Smooth muscle cell (in vitro differentiated cells): Measurements from ENCODE around the gene MSTN. TPM values are rescaled to one million over a fixed set of nuclear protein-coding genes. Genes with fewer than 3 reads are reported as not detected.

ENCODE experiments used
- DNase-seq: peaks from one replicate; lab custom pipeline; 2025; ENCODE audit not compliant: unreplicated experiment; lab: John Stamatoyannopoulos, UW
- H2AFZ ChIP-seq: fragments of 200-600 bp; sonication (generic); 2 replicates; pipeline ENCODE4 v1.6.0; 2016; ENCODE audit warnings: antibody characterized with exemption, low read depth, mild to moderate bottlenecking
- H3F3A ChIP-seq: fragments of 200-600 bp; sonication (generic); 2 replicates; pipeline ENCODE4 v1.6.0; 2017; ENCODE audit warnings: antibody characterized with exemption, low read depth
- H3K27ac ChIP-seq: fragments of 200-600 bp; sonication (generic); 2 replicates; pipeline ENCODE4 v1.5.1; 2016; ENCODE audit warnings: low read depth, mild to moderate bottlenecking
- H3K27me3 ChIP-seq: fragments of 200-600 bp; sonication (generic); 2 replicates; pipeline ENCODE4 v1.6.1; 2016; ENCODE audit warnings: low read depth, mild to moderate bottlenecking
- H3K36me3 ChIP-seq: fragments of 200-600 bp; sonication (generic); 2 replicates; pipeline ENCODE4 v1.5.1; 2016; ENCODE audit warnings: low read depth
- H3K4me1 ChIP-seq: fragments of 200-600 bp; sonication (generic); 2 replicates; pipeline ENCODE4 v1.5.1; 2016; ENCODE audit warnings: low read depth
- H3K4me2 ChIP-seq: fragments of 200-600 bp; sonication (generic); 2 replicates; pipeline ENCODE4 v1.6.0; 2016; ENCODE audit warnings: mild to moderate bottlenecking
- H3K4me3 ChIP-seq: fragments of 200-600 bp; sonication (generic); 2 replicates; pipeline ENCODE4 v1.5.1; 2016; ENCODE audit warnings: mild to moderate bottlenecking
- H3K79me2 ChIP-seq: fragments of 200-600 bp; sonication (generic); 2 replicates; pipeline ENCODE4 v1.6.0; 2016; ENCODE audit warnings: low read depth, mild to moderate bottlenecking
- H3K9ac ChIP-seq: fragments of 200-600 bp; sonication (generic); 2 replicates; pipeline ENCODE4 v1.6.0; 2016; ENCODE audit warnings: low read depth
- H3K9me3 ChIP-seq: fragments of 200-600 bp; sonication (generic); replicated peaks from 2 replicates; pipeline ENCODE4 v1.5.1; 2016; ENCODE audit warnings: low read depth
- H4K20me1 ChIP-seq: fragments of 200-600 bp; sonication (generic); 2 replicates; pipeline ENCODE4 v1.6.0; 2016; ENCODE audit warnings: low read depth
- WGBS: methylation state at CpG from one replicate; pipeline ENCODE4 v1.1.7; 2016; ENCODE audit warnings: low lambda C conversion rate; 5-methylcytosine and 5-hydroxymethylcytosine counted together
- polyA plus RNA-seq: library from polyadenylated mRNA; unstranded; fragments of >200 nt; fragmentation: Nextera tagmentation; extraction: Ambion mirVana; gene quantifications from 2 replicates; pipeline ENCODE4 v1.2.1, GENCODE V29; 2016
- total RNA-seq: library from RNA; depleted of rRNA; stranded (reverse); fragments of >200 nt; gene quantifications from 2 replicates; pipeline ENCODE4 v1.2.3, GENCODE V29; 2014
- TF ChIP-seq, protein P1 (sequence below): fragments of 200-600 bp; sonication (generic); IDR thresholded peaks from 2 replicates; pipeline ENCODE4 v1.5.1; 2017; ENCODE audit warnings: borderline replicate concordance, mild to moderate bottlenecking, antibody characterized with exemption; ENCODE audit not compliant: insufficient read depth, poor library complexity, severe bottlenecking

The MSTN gene
- total and polyA plus RNA-seq, 2 experiments from 2014 or later, result 0.09 TPM; not detected in 1

DNA sequence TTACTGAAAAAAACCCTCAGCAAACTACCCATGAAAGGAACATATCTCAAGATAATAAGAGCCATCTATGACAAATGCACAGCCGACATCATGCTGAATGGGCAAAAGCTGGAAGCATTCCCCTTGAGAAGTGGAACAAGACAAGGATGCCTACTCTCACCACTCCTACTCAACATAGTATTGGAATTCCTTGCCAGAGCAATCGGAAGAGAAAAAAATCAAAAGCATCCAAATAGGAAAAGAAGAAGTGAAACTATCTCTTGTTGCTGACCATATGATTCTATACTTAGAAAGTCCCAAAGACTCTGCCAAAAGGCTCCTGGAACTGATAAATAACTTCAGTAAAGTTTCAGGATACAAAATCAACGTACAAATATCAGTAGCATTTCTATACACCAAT is 40.6 kb upstream of the MSTN start:
- no peak overlapping the region for H3K4me3 ChIP-seq
- H3K79me2 ChIP-seq, result no peaks in the 10 kb centered on the region
- no peaks in the 10 kb centered on the region for H3K27me3 ChIP-seq
- no peaks in the 10 kb centered on the region for H3F3A ChIP-seq
- no peaks in the 10 kb centered on the region for H4K20me1 ChIP-seq
- TF ChIP-seq, protein P1, sequence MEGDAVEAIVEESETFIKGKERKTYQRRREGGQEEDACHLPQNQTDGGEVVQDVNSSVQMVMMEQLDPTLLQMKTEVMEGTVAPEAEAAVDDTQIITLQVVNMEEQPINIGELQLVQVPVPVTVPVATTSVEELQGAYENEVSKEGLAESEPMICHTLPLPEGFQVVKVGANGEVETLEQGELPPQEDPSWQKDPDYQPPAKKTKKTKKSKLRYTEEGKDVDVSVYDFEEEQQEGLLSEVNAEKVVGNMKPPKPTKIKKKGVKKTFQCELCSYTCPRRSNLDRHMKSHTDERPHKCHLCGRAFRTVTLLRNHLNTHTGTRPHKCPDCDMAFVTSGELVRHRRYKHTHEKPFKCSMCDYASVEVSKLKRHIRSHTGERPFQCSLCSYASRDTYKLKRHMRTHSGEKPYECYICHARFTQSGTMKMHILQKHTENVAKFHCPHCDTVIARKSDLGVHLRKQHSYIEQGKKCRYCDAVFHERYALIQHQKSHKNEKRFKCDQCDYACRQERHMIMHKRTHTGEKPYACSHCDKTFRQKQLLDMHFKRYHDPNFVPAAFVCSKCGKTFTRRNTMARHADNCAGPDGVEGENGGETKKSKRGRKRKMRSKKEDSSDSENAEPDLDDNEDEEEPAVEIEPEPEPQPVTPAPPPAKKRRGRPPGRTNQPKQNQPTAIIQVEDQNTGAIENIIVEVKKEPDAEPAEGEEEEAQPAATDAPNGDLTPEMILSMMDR, result no peak
- peaks cover 10% of the 10 kb centered on the region for H3K4me1 ChIP-seq
- 68% methylated on average over 3 of the region's 3 CpGs for WGBS
- no peaks in the 10 kb centered on the region for H3K9me3 ChIP-seq
- no peak for DNase-seq
- no peaks in the 10 kb centered on the region for H3K36me3 ChIP-seq
- H3K4me2 ChIP-seq, result no peak overlapping the region
- no peak overlapping the region for H2AFZ ChIP-seq
- H3K9ac ChIP-seq, result no peak overlapping the region
- H3K27ac ChIP-seq, result no peak overlapping the region

DNA sequence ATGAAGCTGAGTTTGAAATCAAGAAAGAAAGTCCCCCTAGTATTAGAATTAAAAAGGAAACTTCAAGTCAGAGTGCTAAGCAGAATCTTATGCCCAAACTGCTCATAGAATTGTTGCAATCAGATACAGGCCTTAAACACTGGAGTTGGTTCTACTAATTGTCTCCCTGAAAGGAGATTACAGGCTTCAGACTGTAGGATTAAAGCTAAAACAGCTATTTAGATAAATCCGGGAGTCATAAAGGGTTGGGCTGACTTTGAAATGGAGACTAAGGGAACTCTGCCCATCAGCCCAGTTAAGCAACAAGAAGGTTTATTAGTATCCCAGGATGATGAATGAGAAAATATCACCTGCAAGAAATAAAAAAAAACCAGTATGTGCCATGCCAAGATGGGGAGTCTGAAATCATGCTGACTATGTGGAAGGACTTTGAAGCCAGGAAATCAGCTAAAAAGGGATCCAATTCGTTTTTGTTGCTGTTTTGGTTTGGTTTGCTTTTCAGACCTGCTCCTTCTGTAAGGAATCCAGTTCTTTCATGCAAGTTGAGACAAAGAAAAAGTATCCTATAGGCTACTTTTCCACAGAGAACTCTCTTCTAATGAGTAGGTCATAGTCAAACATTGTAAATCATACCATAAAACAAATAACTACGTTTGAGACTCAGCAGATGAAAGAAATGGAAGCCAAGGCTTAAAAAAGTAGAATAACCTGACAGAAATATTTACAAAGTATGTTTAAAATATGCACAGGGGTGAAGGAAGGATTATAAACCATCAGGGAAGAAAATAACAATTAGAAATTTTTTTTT is 37.6 kb upstream of the MSTN start:
- Histone ChIP-seq H2AFZ (no peak overlapping the region), H3K9ac (no peak overlapping the region), H3K36me3 (no peaks in the 10 kb centered on the region), H3K9me3 (no peaks in the 10 kb centered on the region), H4K20me1 (no peaks in the 10 kb centered on the region), H3K4me2 (no peak overlapping the region), H3F3A (no peaks in the 10 kb centered on the region), H3K79me2 (no peaks in the 10 kb centered on the region), H3K4me1 (peaks cover 10% of the 10 kb centered on the region), H3K27me3 (no peaks in the 10 kb centered on the region), H3K27ac (no peak overlapping the region), H3K4me3 (no peak overlapping the region)
- WGBS, result 41% methylated on average over 3 of the region's 3 CpGs
- DNase-seq, result no peak
- TF ChIP-seq, protein P1, result no peak

DNA sequence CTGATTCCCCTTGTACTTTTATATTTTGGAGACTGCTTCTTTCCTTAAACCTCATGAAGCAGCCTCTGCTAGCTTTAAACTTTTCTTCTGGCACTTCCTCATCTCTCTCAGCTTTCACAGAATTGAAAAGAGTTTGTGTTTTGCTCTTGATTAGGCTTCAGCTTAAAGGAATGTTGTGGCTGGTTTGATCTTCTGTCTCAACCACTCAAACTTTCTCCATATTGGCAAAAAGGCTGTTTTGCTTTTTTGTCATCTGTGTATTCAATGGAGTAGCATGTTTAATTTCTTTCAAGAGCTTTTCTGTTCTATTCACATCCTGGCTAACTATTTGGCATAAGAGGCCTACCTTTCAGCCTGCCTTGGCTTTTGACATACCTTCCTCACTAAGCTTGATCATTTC is 36.3 kb upstream of the MSTN start:
- no peak overlapping the region for H2AFZ ChIP-seq
- H3K9me3 ChIP-seq, result no peaks in the 10 kb centered on the region
- H3K4me1 ChIP-seq, result peaks cover 10% of the 10 kb centered on the region
- no peak overlapping the region for H3K9ac ChIP-seq
- H3K4me2 ChIP-seq, result no peak overlapping the region
- no peaks in the 10 kb centered on the region for H4K20me1 ChIP-seq
- TF ChIP-seq, protein P1, result no peak
- H3K27ac ChIP-seq, result no peak overlapping the region
- DNase-seq, result no peak
- no peaks in the 10 kb centered on the region for H3K27me3 ChIP-seq
- H3K36me3 ChIP-seq, result no peaks in the 10 kb centered on the region
- H3K79me2 ChIP-seq, result no peaks in the 10 kb centered on the region
- no peak overlapping the region for H3K4me3 ChIP-seq
- H3F3A ChIP-seq, result no peaks in the 10 kb centered on the region

DNA sequence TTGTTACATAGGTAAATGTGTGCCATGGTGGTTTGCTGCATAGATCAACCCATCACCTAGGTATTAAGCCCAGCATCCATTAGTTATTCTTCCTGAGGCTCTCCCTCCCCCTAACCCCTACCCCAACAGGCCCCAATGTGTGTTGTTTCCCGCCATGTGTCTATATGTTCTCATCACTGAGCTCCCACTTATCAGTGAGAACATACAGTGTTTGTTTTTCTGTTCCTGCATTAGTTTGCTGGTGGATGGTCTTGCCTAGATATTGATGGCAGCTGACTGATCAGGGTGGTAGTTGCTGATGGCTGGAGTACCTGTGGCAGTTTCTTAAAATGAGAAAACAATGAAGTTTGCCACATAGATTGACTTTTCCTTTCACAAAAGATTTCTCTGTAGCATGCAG is 34.6 kb upstream of the MSTN start:
- Histone ChIP-seq H3F3A (no peaks in the 10 kb centered on the region), H4K20me1 (no peaks in the 10 kb centered on the region), H3K27me3 (no peaks in the 10 kb centered on the region), H3K79me2 (no peaks in the 10 kb centered on the region), H3K36me3 (no peaks in the 10 kb centered on the region), H2AFZ (no peak overlapping the region), H3K27ac (no peak overlapping the region), H3K9me3 (no peaks in the 10 kb centered on the region), H3K4me2 (no peak overlapping the region), H3K4me1 (peaks cover 10% of the 10 kb centered on the region), H3K4me3 (no peak overlapping the region), H3K9ac (no peak overlapping the region)
- WGBS, result 89% methylated on average over 1 of the region's 1 CpG
- no peak for DNase-seq
- TF ChIP-seq, protein P1, result no peak
